Keratinocyte (primary cell): ENCODE data around the gene TRMT61B. TPM values are rescaled to one million over a fixed set of nuclear protein-coding genes. Genes with fewer than 3 reads are reported as not detected.

Experiments used
- DNase-seq: peaks from one replicate; pipeline ENCODE4 v3.0.0-alpha.2; 2011; ENCODE audit warnings: low read depth, missing footprints, low spot score
- FAIRE-seq: peaks from 2 replicates; lab custom pipeline; 2011; peaks lifted over from hg19 to GRCh38; lab: Jason Lieb, UNC
- H2AFZ ChIP-seq: 2 replicates; pipeline ENCODE4 v1.6.0; 2012; ENCODE audit warnings: low read length, control low read depth, inconsistent platforms; ENCODE audit not compliant: control insufficient read depth
- H3K27ac ChIP-seq: 2 replicates; pipeline ENCODE4 v1.5.1; 2011; ENCODE audit warnings: low read length; ENCODE audit not compliant: control insufficient read depth, insufficient read depth
- H3K27me3 ChIP-seq: 3 replicates; pipeline ENCODE4 v1.6.0; 2011; ENCODE audit warnings: low read length; ENCODE audit not compliant: control insufficient read depth, insufficient read depth; ENCODE audit errors: extremely low read depth
- H3K36me3 ChIP-seq, 2 experiments: 2 replicates in 1 of 2; 3 replicates in 1 of 2; pipeline ENCODE4 v1.5.1; 2011; ENCODE audit warnings: low read length in 2 of 2, mild to moderate bottlenecking in 1 of 2; ENCODE audit not compliant: control insufficient read depth in 2 of 2, insufficient read depth in 2 of 2; ENCODE audit errors: extremely low read depth in 1 of 2
- H3K4me1 ChIP-seq: 3 replicates; pipeline ENCODE4 v1.5.1; 2011; ENCODE audit warnings: low read length; ENCODE audit not compliant: control insufficient read depth, insufficient read depth; ENCODE audit errors: extremely low read depth
- H3K4me2 ChIP-seq: 3 replicates; pipeline ENCODE4 v1.6.0; 2011; ENCODE audit warnings: low read depth, low read length; ENCODE audit not compliant: control insufficient read depth, insufficient read depth; ENCODE audit errors: extremely low read depth
- H3K4me3 ChIP-seq, 3 experiments: fragments of 200-600 bp in 1 of 3; sonication (generic) in 1 of 3; 2 replicates in 2 of 3; 3 replicates in 1 of 3; pipeline ENCODE4 v1.5.1; 2011 to 2016; ENCODE audit warnings: low read length in 3 of 3, mild to moderate bottlenecking in 3 of 3, control low read depth in 2 of 3, inconsistent platforms in 1 of 3, low read depth in 1 of 3, mixed read lengths in 1 of 3, mixed run types in 1 of 3, moderate library complexity in 1 of 3; ENCODE audit not compliant: control insufficient read depth in 2 of 3, insufficient read depth in 2 of 3; ENCODE audit errors: extremely low read depth in 1 of 3
- H3K79me2 ChIP-seq: 2 replicates; pipeline ENCODE4 v1.6.0; 2012; ENCODE audit warnings: low read length; ENCODE audit not compliant: control insufficient read depth, insufficient read depth
- H3K9ac ChIP-seq: 3 replicates; pipeline ENCODE4 v1.6.0; 2011; ENCODE audit warnings: low read length; ENCODE audit not compliant: control insufficient read depth, insufficient read depth; ENCODE audit errors: extremely low read depth
- H3K9me1 ChIP-seq: 3 replicates; pipeline ENCODE4 v1.6.0; 2011; ENCODE audit warnings: low read length; ENCODE audit not compliant: control insufficient read depth, insufficient read depth; ENCODE audit errors: extremely low read depth
- H3K9me3 ChIP-seq: 2 replicates; pipeline ENCODE4 v1.5.1; 2012; ENCODE audit warnings: low read depth, low read length; ENCODE audit not compliant: control insufficient read depth
- H4K20me1 ChIP-seq: 3 replicates; pipeline ENCODE4 v1.6.0; 2011; ENCODE audit warnings: low read length; ENCODE audit not compliant: control insufficient read depth, insufficient read depth; ENCODE audit errors: extremely low read depth
- CTCF ChIP-seq, 3 experiments: IDR thresholded peaks in 1 of 3; conservative IDR thresholded peaks in 1 of 3; optimal IDR thresholded peaks in 1 of 3; 2 replicates in 2 of 3; 3 replicates in 1 of 3; pipeline versions ENCODE3 to v1.5.1; 2011; ENCODE audit warnings: low read length in 3 of 3, mild to moderate bottlenecking in 3 of 3, moderate library complexity in 2 of 3, control low read depth in 1 of 3, inconsistent platforms in 1 of 3; ENCODE audit not compliant: insufficient read depth in 2 of 3; ENCODE audit errors: extremely low read depth in 1 of 3
- EZH2 ChIP-seq: IDR thresholded peaks from one replicate; pipeline ENCODE4 v1.6.1; 2012; ENCODE audit warnings: inconsistent platforms, mild to moderate bottlenecking, low read length, moderate library complexity
- dilution Hi-C: fragments of 300-500 bp; cut with MboI; formaldehyde crosslinking; loops from one replicate; pipeline ENCODE4 v1.7.0; 2020; ENCODE audit warnings: low sequenced_read_pairs; ENCODE audit not compliant: extremely low pct_ligation_motif_present
- polyA plus RNA-seq, 5 experiments: library from polyadenylated mRNA; depleted of rRNA in 3 of 5; stranded (reverse) in 3 of 5; stranded (forward) in 1 of 5; unstranded in 1 of 5; fragments of >200 nt; gene quantifications; 1 replicate in 1 of 5; 2 replicates in 3 of 5; 3 replicates in 1 of 5; pipeline versions ENCODE4 v1.2.1 to v1.2.3, GENCODE V29; 2011 to 2012; ENCODE audit warnings: missing spikeins in 2 of 5, low read depth in 1 of 5, low replicate concordance in 1 of 5

The TRMT61B gene
- polyA plus RNA-seq, 1 donor (not counting 4 experiments of a cell fraction or from before 2014, with no cell fraction given) = 16.2 TPM

- Histone ChIP-seq H3K4me1 (peaks cover 28% of the 10 kb centered on the region), H3K36me3 (peaks cover 0 to 11% of the 10 kb centered on the region in 2 experiments), H3K9me3 (no peaks in the 10 kb centered on the region), H3K27me3 (no peaks in the 10 kb centered on the region), H3K79me2 (peaks cover 59% of the 10 kb centered on the region), H2AFZ (no peak overlapping the region), H3K27ac (peak overlapping the region; percentile 82), H4K20me1 (peaks cover 33% of the 10 kb centered on the region), H3K4me2 (peak overlapping the region; percentile 93), H3K9ac (peak overlapping the region; percentile 99), H3K4me3 (peak overlapping the region; percentile 71 to 88 (median 85)), H3K9me1 (no peaks in the 10 kb centered on the region)
- DNase-seq (no peak), FAIRE-seq (peak; percentile 77)
- no peak for TF ChIP-seq EZH2
- TF ChIP-seq CTCF (optimal IDR thresholded peaks at IDR 0.05 in 1 of 3, IDR thresholded peaks at IDR 0.05 in 1 of 3, conservative IDR thresholded peaks at IDR 0.05 in 1 of 3; ENCODE audit: extremely low read depth in 1 of 3, insufficient read depth in 2 of 3, low read length in 3 of 3) = no peak
- dilution Hi-C loops = no loop called here
These were observed 25.2 kb upstream of the TRMT61B start for GRCh38 chr2:28895189-28895893.

GRCh38 chr2:28894470-28895188, 24.5 kb upstream of the TRMT61B start, which contains the start of gene WDR43:
TSS of gene WDR43 (plus strand) at chr2:28894667. CDS start at chr2:28894699, 32 bp downstream.
- peak within 1 kb of the TSS; percentile 93 for H3K4me2 ChIP-seq
- peak within 1 kb of the TSS; percentile 99 for H3K9ac ChIP-seq
- H3K9me1 ChIP-seq = no peaks in the 10 kb centered on the region
- DNase-seq (peak; percentile 93), FAIRE-seq (peak; percentile 36)
- peaks cover 52% of the 10 kb centered on the region for H3K79me2 ChIP-seq
- H3K27me3 ChIP-seq = no peaks in the 10 kb centered on the region
- peaks cover 27% of the 10 kb centered on the region for H4K20me1 ChIP-seq
- H3K27ac ChIP-seq = peak within 1 kb of the TSS; percentile 82
- no peaks in the 10 kb centered on the region for H3K9me3 ChIP-seq
- peak within 1 kb of the TSS; percentile 71 to 88 (median 85) for H3K4me3 ChIP-seq
- H3K4me1 ChIP-seq = peaks cover 28% of the 10 kb centered on the region
- H3K36me3 ChIP-seq = peaks cover 0 to 11% of the 10 kb centered on the region in 2 experiments
- no peak for TF ChIP-seq CTCF (optimal IDR thresholded peaks at IDR 0.05 in 1 of 3, IDR thresholded peaks at IDR 0.05 in 1 of 3, conservative IDR thresholded peaks at IDR 0.05 in 1 of 3; ENCODE audit: extremely low read depth in 1 of 3, insufficient read depth in 2 of 3, low read length in 3 of 3)
- H2AFZ ChIP-seq = peak within 1 kb of the TSS; percentile 70
- dilution Hi-C loops = no loop called here
